HG02588 (cell line): ENCODE results near the gene UBE2L6.

Experiments used
- ATAC-seq: cut with Tn5 transposase; IDR thresholded peaks from one replicate; pipeline ENCODE4 v1.9.1; 2021; ENCODE audit warnings: mild to moderate bottlenecking, moderate library complexity; ENCODE audit not compliant: unreplicated experiment

UBE2L6 gene

DNA sequence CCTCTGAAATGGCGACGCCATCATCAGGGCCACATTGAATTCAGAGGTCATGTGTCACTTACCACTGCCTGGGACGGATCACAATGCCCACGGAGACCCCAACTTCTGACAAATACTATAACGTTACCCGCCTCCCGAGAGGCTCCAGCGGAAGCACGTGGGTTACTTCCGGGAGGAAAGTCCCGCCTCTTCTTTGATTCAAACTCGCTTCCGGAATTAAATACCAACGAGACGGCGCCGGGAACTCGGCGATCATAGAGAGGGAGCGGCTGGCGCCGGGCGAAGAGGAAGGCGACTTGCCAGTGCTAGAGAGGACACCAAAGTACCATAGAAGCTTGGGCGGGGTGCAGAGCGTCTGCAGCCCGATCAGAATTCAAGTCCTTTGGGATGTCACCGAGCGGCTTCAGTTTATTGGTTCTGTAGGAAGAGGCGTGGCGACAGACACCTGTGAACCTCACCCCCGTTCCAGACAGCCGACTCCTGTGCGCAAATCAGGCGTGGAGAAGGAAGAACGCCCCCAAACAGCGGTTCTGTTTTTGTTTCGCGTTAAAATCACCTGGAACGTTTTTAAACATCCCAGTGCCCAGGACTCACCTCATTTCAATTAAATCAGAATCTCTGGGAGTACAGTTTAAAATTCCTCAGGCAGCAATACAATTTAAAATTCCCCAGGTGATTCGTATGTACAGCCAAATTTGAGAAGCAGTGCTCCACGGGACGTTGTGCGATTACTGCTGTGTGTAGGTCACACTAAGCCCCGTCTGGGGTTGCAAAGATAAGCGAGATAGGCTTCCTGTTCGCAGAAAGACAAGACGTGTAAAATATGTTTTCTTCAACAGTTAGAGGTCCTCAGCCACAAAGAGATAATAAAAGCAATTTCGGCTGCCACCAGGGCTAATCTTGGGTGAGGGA lies 36.6 kb downstream of the UBE2L6 start, which contains the start of gene TIMM10:
TIMM10 (minus strand) TSS at position 159 of the 912 bp plus-strand sequence. CDS start 565 bp downstream, outside the sequence.
- peak; percentile 98 for ATAC-seq

GRCh38 chr11:57530215-57530595 lies 37.3 kb downstream of the UBE2L6 start:
- no peak for ATAC-seq

GRCh38 chr11:57529012-57529411 lies 38.5 kb downstream of the UBE2L6 start:
- no peak for ATAC-seq

GRCh38 chr11:57527056-57527631 lies 40.3 kb downstream of the UBE2L6 start:
- ATAC-seq, result no peak

GRCh38 chr11:57523419-57523818 lies 44.1 kb downstream of the UBE2L6 start:
- ATAC-seq, result no peak

- no peak for ATAC-seq
Observed at GRCh38 chr11:57521116-57521515, 46.4 kb downstream of the UBE2L6 start.

GRCh38 chr11:57516061-57516443 lies 51.4 kb downstream of the UBE2L6 start:
- ATAC-seq, result no peak

DNA sequence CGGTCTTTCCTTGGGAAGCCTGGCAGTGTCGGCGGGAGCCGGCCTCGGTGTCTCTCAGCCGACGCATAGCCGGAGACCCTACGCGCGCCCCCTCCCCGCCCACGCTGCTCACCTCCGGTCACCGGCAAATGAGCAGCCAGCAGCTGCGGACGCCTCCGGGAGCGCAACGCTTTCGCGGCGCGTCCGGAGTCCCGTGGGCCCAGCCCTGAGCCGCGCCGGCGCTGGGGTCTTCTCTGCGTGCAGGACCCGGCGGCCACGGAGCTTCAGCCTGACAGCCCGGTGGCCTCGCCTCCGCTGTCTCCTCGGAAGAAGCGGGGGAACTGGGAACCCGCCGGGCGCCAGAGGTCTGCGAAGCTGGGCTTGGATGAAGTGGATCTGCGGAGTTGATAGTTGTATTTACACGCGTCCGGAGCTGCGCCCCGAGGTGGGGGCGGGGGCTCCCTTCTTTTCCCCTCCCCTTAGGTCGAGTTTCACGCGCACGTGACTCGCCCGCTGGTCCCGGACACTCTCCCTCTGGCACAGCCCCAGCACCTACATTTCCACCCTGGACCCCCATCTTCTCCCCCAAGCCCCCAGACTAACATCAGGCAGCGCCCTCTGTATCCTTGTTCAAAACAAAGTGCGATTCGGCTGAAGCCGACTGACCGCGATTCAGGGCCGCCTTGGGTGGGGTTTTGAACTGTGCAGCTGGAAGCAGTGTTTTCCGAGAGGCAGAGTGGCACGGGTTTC lies 52.0 kb downstream of the UBE2L6 start, which contains the start of gene SLC43A1:
SLC43A1 (minus strand) TSS at position 371 of the 729 bp plus-strand sequence. CDS start 1,591 bp downstream, outside the sequence.
- peak; percentile 47 for ATAC-seq

DNA sequence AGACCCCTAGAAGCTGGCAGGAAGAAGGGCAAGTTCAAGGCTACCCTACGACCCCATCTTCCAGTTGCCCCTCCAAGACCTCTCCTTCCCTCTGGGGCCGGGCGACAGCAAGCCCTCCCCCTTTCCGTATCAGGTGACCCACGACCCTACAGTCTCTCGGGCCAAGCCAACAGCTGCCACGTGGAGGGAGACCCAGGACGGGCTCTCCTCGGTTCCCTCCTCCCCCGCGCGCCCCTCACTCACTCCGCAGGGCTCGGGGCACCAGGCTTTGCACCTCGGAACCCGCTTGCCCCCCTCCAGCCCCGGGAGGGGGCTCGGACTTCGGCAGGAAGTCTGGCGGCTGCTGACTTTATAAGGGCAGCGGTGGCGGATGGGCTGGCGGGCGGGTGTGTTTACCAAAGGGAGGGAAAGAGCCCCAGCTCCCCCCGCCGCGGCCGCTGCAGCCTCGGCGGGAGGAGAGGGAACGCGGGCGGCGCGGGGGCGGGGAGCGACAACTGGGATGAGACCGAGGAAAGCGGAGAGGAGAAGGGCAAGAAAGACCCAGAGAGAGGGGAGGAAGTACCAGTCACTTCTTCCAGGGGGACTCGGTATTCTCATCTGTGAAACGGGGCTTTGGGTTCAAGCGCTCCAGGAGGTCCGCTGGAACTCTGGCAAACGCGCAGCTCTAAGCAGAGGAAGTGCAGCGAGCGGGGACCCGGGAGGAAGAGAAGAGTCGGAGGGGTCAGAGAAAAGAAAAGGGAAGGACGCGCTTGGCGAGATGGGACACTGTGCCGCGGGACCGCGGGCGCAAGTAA lies 52.7 kb downstream of the UBE2L6 start:
- ATAC-seq, result peak; percentile 41

DNA sequence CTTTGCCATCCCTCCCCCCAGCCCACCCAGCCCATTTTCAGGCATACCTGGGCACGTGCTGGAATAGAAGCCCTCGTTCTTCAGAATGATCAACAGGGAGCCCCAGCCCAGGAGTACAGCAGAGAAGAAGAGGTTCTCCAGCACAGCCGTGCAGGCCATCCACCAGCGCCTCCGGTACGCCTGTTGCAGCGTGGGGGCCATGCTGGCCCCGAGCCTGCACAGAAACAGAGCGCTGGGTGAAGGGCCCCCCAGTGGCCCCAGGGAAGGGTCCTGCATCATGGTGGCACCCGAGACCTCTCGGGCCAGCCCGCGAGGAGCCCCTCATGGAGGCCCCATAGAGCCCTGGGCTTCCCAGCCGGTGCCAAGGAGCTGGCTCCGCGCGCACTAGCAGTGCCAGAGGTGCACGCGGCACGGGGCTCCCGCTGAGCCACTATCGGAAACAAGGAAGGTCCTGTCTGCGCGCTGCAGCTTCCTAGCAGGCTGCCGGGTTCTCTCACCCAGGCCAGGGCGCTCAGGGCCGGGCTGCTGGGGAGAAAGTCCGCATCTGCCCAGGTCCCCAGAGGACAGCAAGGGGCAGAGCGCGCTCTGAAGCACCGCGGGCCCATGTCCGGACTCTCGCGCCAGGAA lies 53.4 kb downstream of the UBE2L6 start:
- ATAC-seq, result peak; percentile 29

- ATAC-seq, result no peak
Observed at GRCh38 chr11:57513452-57513795, 54.0 kb downstream of the UBE2L6 start.

DNA sequence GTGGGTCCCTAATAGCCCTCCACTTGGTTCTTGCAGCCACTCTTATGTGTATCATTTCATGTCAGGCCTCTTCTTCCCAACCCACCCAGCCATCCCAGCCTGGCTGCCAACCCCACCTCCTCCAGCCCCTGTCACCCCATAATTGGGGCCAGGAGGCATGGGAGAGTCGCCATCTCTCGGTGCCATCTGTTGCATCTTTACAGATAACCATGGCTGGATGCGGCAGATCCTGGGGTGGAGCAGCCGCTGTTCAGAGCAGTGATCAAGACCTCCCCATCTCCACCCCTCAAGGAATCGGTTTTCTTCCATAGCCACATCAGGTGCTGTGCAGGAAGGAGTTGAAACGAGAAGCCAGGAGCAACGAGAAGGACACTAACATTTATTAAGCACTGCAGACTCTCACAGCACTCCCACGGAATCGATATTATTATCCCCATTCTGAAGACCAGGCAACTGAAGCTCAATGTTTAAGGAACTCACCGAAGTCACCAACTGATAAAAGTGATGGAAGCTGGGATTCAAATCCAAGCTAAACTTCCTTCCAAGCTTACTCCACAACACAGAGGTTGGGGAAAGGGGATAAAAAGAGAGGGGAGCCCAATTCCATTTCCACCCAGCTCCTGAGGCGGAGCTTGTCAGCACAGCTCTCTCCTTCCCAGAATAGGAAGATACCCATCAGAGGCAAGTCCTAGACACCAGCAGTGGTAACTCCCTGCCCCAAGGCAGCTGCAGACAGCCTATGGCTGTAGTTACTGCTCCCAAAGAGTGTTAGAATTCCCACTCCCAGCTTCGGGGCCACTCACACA lies 54.6 kb downstream of the UBE2L6 start:
- no peak for ATAC-seq

DNA sequence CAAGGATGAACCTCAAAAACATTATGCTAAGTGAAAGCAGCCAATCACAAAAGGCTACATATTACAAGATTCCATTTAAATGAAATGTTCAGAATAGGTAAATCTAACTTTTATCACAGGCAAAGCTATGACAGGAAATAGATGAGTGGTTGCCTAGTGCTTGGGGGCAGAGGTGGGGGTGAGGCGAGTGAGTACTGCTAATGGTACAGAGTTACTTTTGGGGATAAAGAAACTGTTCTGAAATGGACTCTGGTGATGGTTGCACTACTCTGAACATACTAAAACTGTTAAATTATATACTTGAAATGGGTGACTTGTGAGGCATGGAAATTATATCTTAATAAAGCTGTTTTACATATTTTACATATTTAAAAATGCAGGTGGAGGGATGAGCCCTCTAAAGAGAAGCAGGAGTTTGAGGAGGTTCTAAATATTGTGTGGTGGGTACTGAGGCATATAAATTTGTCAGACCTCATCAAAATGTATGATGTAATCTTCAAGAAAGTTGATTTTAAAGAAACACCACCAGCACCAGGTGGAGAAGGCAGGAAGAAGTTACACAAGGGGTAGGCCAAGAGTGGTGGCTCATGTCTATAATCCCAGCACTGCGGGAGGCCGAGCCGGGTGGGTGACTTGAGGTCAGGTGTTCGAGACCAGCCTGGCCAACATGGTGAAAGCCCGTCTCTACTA lies 55.6 kb downstream of the UBE2L6 start:
- no peak for ATAC-seq

GRCh38 chr11:57508341-57509170 lies 58.9 kb downstream of the UBE2L6 start:
- ATAC-seq, result no peak

DNA sequence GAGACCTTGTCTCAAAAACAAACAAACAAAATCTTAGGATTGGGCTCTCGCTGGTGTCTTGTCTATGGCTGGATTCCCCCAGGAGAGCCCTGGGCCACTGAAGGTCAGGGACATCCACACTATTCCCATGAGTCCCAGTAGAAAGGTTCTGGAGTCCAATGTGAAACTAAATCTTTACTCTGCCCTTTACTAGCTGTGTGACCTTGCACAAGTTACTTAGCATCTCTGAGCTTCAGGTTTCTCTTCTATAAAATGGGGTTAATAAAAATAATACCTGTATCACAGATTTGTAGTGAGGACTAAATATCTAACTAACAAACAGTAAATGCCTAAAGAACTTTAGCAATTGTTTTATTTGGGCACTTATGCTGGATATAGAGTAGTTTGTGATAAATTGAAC lies 61.0 kb downstream of the UBE2L6 start:
- ATAC-seq, result no peak

GRCh38 chr11:57504511-57504910 lies 63.0 kb downstream of the UBE2L6 start:
- no peak for ATAC-seq

GRCh38 chr11:57502870-57503269 lies 64.6 kb downstream of the UBE2L6 start:
- no peak for ATAC-seq

DNA sequence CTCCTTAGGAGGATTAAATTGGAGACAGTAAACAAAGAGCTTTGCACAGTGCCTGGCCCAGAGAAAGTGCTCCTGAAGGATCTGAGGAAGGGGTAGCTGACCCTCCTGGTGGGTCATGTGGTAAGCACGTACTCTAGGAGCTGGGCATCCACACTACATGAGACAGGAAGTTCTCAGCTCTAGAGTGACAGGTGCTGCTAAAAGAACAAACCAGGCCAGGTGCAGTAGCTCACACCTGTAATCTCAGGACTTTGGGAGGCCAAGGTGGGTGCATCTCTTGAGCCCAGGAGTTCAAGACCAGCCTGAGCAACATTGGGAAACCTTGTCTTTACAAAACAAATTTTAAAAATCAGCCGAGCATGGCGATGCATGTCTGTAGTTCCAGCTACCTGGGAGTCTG lies 65.1 kb downstream of the UBE2L6 start:
- ATAC-seq, result no peak
